HepG2 (cell line): ENCODE measurements around the gene NCKIPSD. TPM values are rescaled to one million over a fixed set of nuclear protein-coding genes. Genes with fewer than 3 reads are reported as not detected.

Experiments used
- ATRX ChIP-seq: sonication (generic); formaldehyde crosslinking; IDR thresholded peaks from 2 replicates; pipeline ENCODE4 v1.4.0; 2020; ENCODE audit warnings: missing genetic modification reagents, borderline replicate concordance
- CREB1 ChIP-seq, 2 experiments: fragments of 450-650 bp in 1 of 2; IDR thresholded peaks; 2 replicates each; pipeline ENCODE4 v1.6.1; 2016 to 2017; ENCODE audit warnings: control low read depth in 1 of 2, mild to moderate bottlenecking in 1 of 2, missing compliant biosample characterization in 1 of 2, missing genetic modification characterization in 1 of 2
- GABPB1 ChIP-seq: IDR thresholded peaks from 2 replicates; pipeline ENCODE4 v1.6.1; 2016; ENCODE audit warnings: mild to moderate bottlenecking, missing genetic modification reagents, moderate library complexity, missing compliant biosample characterization
- GLMP ChIP-seq: sonication (generic); formaldehyde crosslinking; IDR thresholded peaks from 2 replicates; pipeline ENCODE4 v1.9.0; 2021; ENCODE audit warnings: missing genetic modification reagents, mild to moderate bottlenecking, borderline replicate concordance
- GMEB1 ChIP-seq: sonication (generic); formaldehyde crosslinking; IDR thresholded peaks from 2 replicates; pipeline ENCODE4 v1.5.1; 2020; ENCODE audit warnings: missing genetic modification reagents, mild to moderate bottlenecking, borderline replicate concordance
- HOXA3 ChIP-seq: sonication (generic); formaldehyde crosslinking; IDR thresholded peaks from 2 replicates; pipeline ENCODE4 v1.5.0; 2020; ENCODE audit warnings: missing genetic modification reagents
- HOXA9 ChIP-seq: sonication (generic); formaldehyde crosslinking; IDR thresholded peaks from 2 replicates; pipeline ENCODE4 v1.8.1; 2022; ENCODE audit warnings: missing genetic modification reagents, mild to moderate bottlenecking, moderate library complexity, borderline replicate concordance
- IKZF1 ChIP-seq: fragments of 450-650 bp; IDR thresholded peaks from 2 replicates; pipeline ENCODE4 v1.7.1; 2016
- IRF1 ChIP-seq: sonication (generic); formaldehyde crosslinking; IDR thresholded peaks from 2 replicates; pipeline ENCODE4 v1.4.0; 2020; ENCODE audit warnings: low read depth, mild to moderate bottlenecking, missing genetic modification reagents
- KAT8 ChIP-seq: IDR thresholded peaks from 2 replicates; pipeline ENCODE4 v1.6.1; 2016; ENCODE audit warnings: missing genetic modification reagents, missing compliant biosample characterization
- MYPOP ChIP-seq: sonication (generic); formaldehyde crosslinking; IDR thresholded peaks from 2 replicates; pipeline ENCODE4 v1.8.1; 2023; ENCODE audit warnings: mild to moderate bottlenecking, moderate library complexity, missing genetic modification reagents
- NFIB ChIP-seq: sonication (generic); formaldehyde crosslinking; IDR thresholded peaks from 2 replicates; pipeline ENCODE4 v1.9.0; 2021; ENCODE audit warnings: missing genetic modification reagents, mild to moderate bottlenecking, borderline replicate concordance
- PCBP2 ChIP-seq: fragments of 200-400 bp; formaldehyde crosslinking; optimal IDR thresholded peaks from 2 replicates; pipeline ENCODE3; 2018; ENCODE audit warnings: low read length, low read depth; ENCODE audit not compliant: poor library complexity, severe bottlenecking
- PRPF4 ChIP-seq: fragments of 200-400 bp; formaldehyde crosslinking; IDR thresholded peaks from 2 replicates; pipeline ENCODE4 v1.6.1; 2016; ENCODE audit warnings: low read length, low read depth; ENCODE audit not compliant: poor library complexity, severe bottlenecking
- RARG ChIP-seq: sonication (generic); formaldehyde crosslinking; IDR thresholded peaks from 2 replicates; pipeline ENCODE4 v1.4.0; 2020; ENCODE audit warnings: low read depth, mild to moderate bottlenecking, missing genetic modification reagents
- SRF ChIP-seq: IDR thresholded peaks from 2 replicates; pipeline ENCODE4 v1.6.1; 2011; ENCODE audit warnings: mild to moderate bottlenecking, low read depth, low read length, moderate library complexity
- ZNF232 ChIP-seq: sonication (generic); formaldehyde crosslinking; IDR thresholded peaks from 2 replicates; pipeline ENCODE4 v1.4.0; 2020; ENCODE audit warnings: missing genetic modification reagents, borderline replicate concordance
- ZNF460 ChIP-seq: sonication (generic); formaldehyde crosslinking; IDR thresholded peaks from 2 replicates; pipeline ENCODE4 v1.5.1; 2020; ENCODE audit warnings: missing genetic modification reagents, mild to moderate bottlenecking, borderline replicate concordance
- ZNF496 ChIP-seq: sonication (generic); formaldehyde crosslinking; IDR thresholded peaks from 2 replicates; pipeline ENCODE4 v1.8.1; 2023; ENCODE audit warnings: mild to moderate bottlenecking, moderate library complexity, missing genetic modification reagents; ENCODE audit not compliant: insufficient replicate concordance
- ZNF781 ChIP-seq: sonication (generic); formaldehyde crosslinking; IDR thresholded peaks from 2 replicates; pipeline ENCODE4 v1.5.1; 2020; ENCODE audit warnings: borderline replicate concordance, mild to moderate bottlenecking, missing genetic modification reagents; ENCODE audit errors: not compliant biosample characterization
- polyA plus RNA-seq, 8 experiments: library from polyadenylated mRNA; depleted of rRNA in 3 of 8; stranded (reverse) in 7 of 8; unstranded in 1 of 8; fragments of >200 nt; fragmentation: Illumina TruSeq in 4 of 8; extraction: Trizol in 4 of 8; gene quantifications; 2 replicates each; pipeline versions ENCODE4 v1.2.1 to v1.2.3, GENCODE V29; 2011 to 2016; ENCODE audit warnings: low read depth in 4 of 8, missing spikeins in 1 of 8, mixed read lengths in 1 of 8; ENCODE audit not compliant: insufficient read depth in 1 of 8
- total RNA-seq, 5 experiments: library from RNA; depleted of rRNA; stranded (reverse); fragments of >200 nt; fragmentation: Illumina TruSeq; extraction: Trizol; gene quantifications; 2 replicates each; pipeline ENCODE4 v1.2.3, GENCODE V29; 2016; ENCODE audit warnings: low read depth in 1 of 5

NCKIPSD gene
- total and polyA plus RNA-seq, 2 of the 13 experiments (the other 11 are each of a cell fraction or from before 2014, with no cell fraction given), result 13.5 to 35.2 TPM

- TF ChIP-seq ZNF781, result no peak
- peak; percentile 82 for TF ChIP-seq GMEB1 (CRISPR knock-in tag)
- no peak; the same call in 1 of the 2 replicates for TF ChIP-seq MYPOP
- no peak for TF ChIP-seq NFIB (CRISPR knock-in tag)
- TF ChIP-seq CREB1 (IDR thresholded peaks at IDR 0.05), result no peak; the same call in 1 of the 2 replicates
- no peak for TF ChIP-seq CREB1 (CRISPR knock-in tag; IDR thresholded peaks at IDR 0.05)
- peak; percentile 78 for TF ChIP-seq GABPB1 (CRISPR knock-in tag)
- TF ChIP-seq ZNF232 (CRISPR knock-in tag), result peak; percentile 62; the same call in 1 of the 2 replicates
- TF ChIP-seq ATRX (CRISPR knock-in tag), result no peak
- no peak for TF ChIP-seq ZNF460 (CRISPR knock-in tag)
- no peak for TF ChIP-seq GLMP
- peak; percentile 65 for TF ChIP-seq KAT8
- peak; percentile 73 for TF ChIP-seq HOXA3 (CRISPR knock-in tag)
- no peak for TF ChIP-seq PRPF4
- TF ChIP-seq SRF, result no peak
- TF ChIP-seq IRF1, result peak; percentile 91; the same call in 1 of the 2 replicates
- no peak for TF ChIP-seq ZNF496 (CRISPR knock-in tag)
- TF ChIP-seq RARG (CRISPR knock-in tag), result no peak
- TF ChIP-seq PCBP2, result no peak
- TF ChIP-seq HOXA9, result no peak
- TF ChIP-seq IKZF1, result no peak
Observed at GRCh38 chr3:48685603-48686511, at the start of gene NCKIPSD (continued).
